Ascending aorta (tissue), 2 donors: ENCODE results near the gene FGF7. TPM values are rescaled to one million over a fixed set of nuclear protein-coding genes. Genes with fewer than 3 reads are reported as not detected.
A peak's percentile ranks its signal among the peaks of the same experiment; 100 is the strongest.

Experiments used
- DNase-seq, 2 donors: peaks; one replicate each; pipeline ENCODE4 v3.0.0-alpha.2; 2019; ENCODE audit warnings: low spot score in 2 of 2
- H3K27ac ChIP-seq, 2 donors: fragments of 200-600 bp; sonication (generic); one replicate each; pipeline ENCODE4 v1.5.1; 2016 to 2017; ENCODE audit warnings: mild to moderate bottlenecking in 1 of 2
- H3K27me3 ChIP-seq: fragments of 200-600 bp; sonication (generic); one replicate; pipeline ENCODE4 v1.5.1; 2017
- H3K36me3 ChIP-seq, 2 donors: fragments of 200-600 bp; sonication (generic); one replicate each; pipeline ENCODE4 v1.5.1; 2016
- H3K4me1 ChIP-seq, 2 donors: fragments of 200-600 bp; sonication (generic); one replicate each; pipeline ENCODE4 v1.5.1; 2016 to 2017; ENCODE audit warnings: mild to moderate bottlenecking in 1 of 2
- H3K4me3 ChIP-seq, 2 donors: fragments of 200-600 bp; sonication (generic); one replicate each; pipeline ENCODE4 v1.5.1; 2016 to 2017; ENCODE audit warnings: mild to moderate bottlenecking in 1 of 2
- H3K9me3 ChIP-seq, 2 donors: fragments of 200-600 bp; sonication (generic); one replicate each; pipeline ENCODE4 v1.5.1; 2016
- CTCF ChIP-seq, 3 experiments: fragments of 200-600 bp in 2 of 3; fragments of 450-650 bp in 1 of 3; sonication (generic) in 2 of 3; IDR thresholded peaks; one replicate each; pipeline ENCODE4 v1.5.1; 2016 to 2019; ENCODE audit warnings: antibody characterized with exemption in 3 of 3, mild to moderate bottlenecking in 1 of 3, moderate library complexity in 1 of 3
- intact Hi-C: fragments of 100-400 bp; cut with DNase I; formaldehyde crosslinking; loops from one replicate; pipeline ENCODE4 v1.15.1; 2023
- total RNA-seq: library from RNA; depleted of rRNA; stranded (reverse); fragments of >200 nt; gene quantifications from one replicate; pipeline ENCODE4 v1.1.0, GENCODE V29; 2016

Gene FGF7, protein sequence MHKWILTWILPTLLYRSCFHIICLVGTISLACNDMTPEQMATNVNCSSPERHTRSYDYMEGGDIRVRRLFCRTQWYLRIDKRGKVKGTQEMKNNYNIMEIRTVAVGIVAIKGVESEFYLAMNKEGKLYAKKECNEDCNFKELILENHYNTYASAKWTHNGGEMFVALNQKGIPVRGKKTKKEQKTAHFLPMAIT
- 31.4 TPM for total RNA-seq

- Histone ChIP-seq H3K9me3 (no peaks in the 10 kb centered on the region), H3K4me1 (no peaks in the 10 kb centered on the region), H3K27me3 (no peaks in the 10 kb centered on the region), H3K4me3 (peak within 1 kb of the TSS; percentile 24 to 38), H3K27ac (no peak within 1 kb of the TSS), H3K36me3 (no peaks in the 10 kb centered on the region)
- no peak for DNase-seq
- intact Hi-C loops: loop anchor here (2.0 kb wide), 1 partner anchor 188 kb away; no protein-coding TSS in a partner anchor
- TF ChIP-seq CTCF (IDR thresholded peaks at IDR 0.05): peak in 1 of 3 experiments; percentile 4
These were observed at the start of gene FGF7 for GRCh38 chr15:49423021-49423420. TSS of gene FGF7 (plus strand) at chr15:49423242. CDS start at chr15:49424298, 1,056 bp downstream.

DNA sequence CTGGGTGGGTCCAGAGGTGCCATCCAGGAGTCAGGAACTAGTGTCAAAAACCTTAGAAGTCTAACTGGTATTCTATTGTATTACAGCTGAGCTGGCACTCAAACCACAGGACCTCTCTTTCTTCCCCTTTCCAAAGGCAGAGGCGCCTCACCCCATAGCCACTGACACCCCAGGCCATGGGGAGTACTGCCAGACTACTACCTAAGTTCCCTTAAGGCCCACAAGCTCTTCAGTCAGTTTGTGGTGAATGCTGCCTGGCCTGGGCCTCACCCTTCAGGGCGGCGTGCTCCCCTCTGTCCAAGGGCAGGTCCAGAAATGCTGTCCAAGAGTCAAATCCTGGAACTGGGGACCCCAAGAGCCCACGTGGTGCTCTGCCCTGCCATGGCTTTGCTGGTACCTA, 43.0 kb upstream of the FGF7 start:
- intact Hi-C loops: no loop called here
- H3K4me1 ChIP-seq: no peaks in the 10 kb centered on the region
- no peaks in the 10 kb centered on the region for H3K36me3 ChIP-seq
- no peak overlapping the region for H3K27ac ChIP-seq
- no peak overlapping the region for H3K4me3 ChIP-seq
- H3K27me3 ChIP-seq: no peaks in the 10 kb centered on the region
- no peaks in the 10 kb centered on the region for H3K9me3 ChIP-seq
- DNase-seq: no peak
- no peak for TF ChIP-seq CTCF (IDR thresholded peaks at IDR 0.05)

DNA sequence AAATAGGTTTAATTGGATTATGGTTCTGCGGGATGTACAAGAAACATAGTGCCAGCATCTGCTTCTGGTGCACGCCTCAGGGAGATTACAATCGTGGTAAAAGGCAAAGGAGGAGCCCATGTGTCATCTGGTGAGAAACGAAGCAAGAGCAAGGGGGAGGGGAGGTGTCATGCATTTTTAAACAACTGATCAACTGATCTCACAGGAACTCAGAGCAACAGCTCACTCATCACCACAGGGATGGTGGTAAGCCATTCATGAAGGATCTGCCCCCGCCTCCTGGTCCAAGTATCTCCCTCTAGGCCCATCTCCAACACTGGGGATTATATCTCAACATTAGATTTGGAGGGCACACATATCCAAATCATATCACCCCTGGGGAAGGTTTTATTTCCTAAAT, 42.1 kb upstream of the FGF7 start:
- intact Hi-C loops: no loop called here
- Histone ChIP-seq H3K27ac (no peak overlapping the region), H3K4me1 (no peaks in the 10 kb centered on the region), H3K4me3 (no peak overlapping the region), H3K36me3 (no peaks in the 10 kb centered on the region), H3K27me3 (no peaks in the 10 kb centered on the region), H3K9me3 (no peaks in the 10 kb centered on the region)
- TF ChIP-seq CTCF (IDR thresholded peaks at IDR 0.05): no peak
- no peak for DNase-seq

DNA sequence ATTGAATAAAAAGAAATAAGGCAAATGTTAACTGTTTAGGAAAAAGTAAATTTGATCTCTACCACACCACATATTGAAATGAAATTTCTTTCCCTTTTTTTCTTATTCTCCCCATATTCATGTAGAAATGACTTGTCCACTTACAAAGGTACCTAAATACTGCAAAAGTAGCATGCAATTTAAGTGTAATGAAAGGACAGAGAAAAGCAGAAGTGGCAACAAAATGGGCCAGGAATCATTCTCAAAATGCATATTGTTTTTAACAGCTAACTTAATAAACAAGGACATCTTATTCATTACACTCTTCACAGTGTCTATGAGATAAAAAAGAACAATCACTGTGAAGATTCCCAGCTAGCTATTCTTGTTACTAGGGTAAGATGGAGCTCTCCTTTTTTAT, 40.6 kb upstream of the FGF7 start:
- Histone ChIP-seq H3K9me3 (no peaks in the 10 kb centered on the region), H3K27me3 (no peaks in the 10 kb centered on the region), H3K36me3 (no peaks in the 10 kb centered on the region), H3K4me1 (no peaks in the 10 kb centered on the region), H3K27ac (no peak overlapping the region), H3K4me3 (no peak overlapping the region)
- DNase-seq: no peak
- intact Hi-C loops: no loop called here
- no peak for TF ChIP-seq CTCF (IDR thresholded peaks at IDR 0.05)

DNA sequence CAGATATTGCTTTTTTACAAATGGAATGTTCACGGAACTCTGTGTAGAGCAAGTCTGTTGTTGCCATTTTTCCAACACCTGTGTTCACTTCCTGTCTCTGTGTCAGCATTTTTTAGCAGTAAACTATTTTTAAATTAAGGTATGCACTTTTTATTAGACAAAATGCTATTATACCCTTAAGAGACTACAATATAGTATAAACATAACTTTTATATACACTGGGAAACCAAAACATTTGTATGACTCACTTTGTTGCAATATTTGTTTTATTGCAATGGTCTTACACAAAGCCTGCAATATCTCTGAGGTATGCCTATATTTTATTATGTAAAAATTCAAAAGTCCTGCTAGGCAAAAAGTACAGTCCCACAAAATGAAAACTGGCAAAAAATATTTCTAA, 39.8 kb upstream of the FGF7 start:
- intact Hi-C loops: no loop called here
- H3K27ac ChIP-seq: no peak overlapping the region

More for the DNA sequence above, 39.8 kb upstream of the FGF7 start:
- Histone ChIP-seq H3K4me1 (no peaks in the 10 kb centered on the region), H3K36me3 (no peaks in the 10 kb centered on the region), H3K4me3 (no peak overlapping the region), H3K9me3 (no peaks in the 10 kb centered on the region), H3K27me3 (no peaks in the 10 kb centered on the region)
- no peak for DNase-seq
- no peak for TF ChIP-seq CTCF (IDR thresholded peaks at IDR 0.05)
